HG03095 (cell line): ENCODE data around the gene ARHGEF11.

ENCODE experiments used
- ATAC-seq: cut with Tn5 transposase; IDR thresholded peaks from one replicate; pipeline ENCODE4 v1.9.1; 2021; ENCODE audit warnings: moderate library complexity; ENCODE audit not compliant: unreplicated experiment

Gene ARHGEF11

DNA sequence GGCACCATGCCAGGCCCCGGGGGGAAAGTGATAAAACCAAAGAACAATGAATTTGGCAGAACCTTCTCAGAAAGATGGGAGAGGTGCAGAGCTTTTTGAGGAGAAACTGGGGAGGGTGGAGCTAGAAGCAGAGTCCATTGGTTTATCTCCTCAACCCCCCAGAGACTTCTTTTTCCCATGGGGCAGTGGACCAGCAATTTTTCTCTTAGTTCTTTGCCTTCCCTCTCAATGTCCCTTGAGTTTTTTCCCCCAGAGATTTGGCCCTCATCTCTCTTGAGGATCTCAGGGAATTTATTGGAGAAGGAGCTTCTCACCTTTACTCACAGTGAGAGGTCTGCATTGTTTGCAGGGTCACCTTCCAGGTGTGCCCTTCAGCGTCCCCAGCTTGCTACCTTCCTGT lies 5.3 kb upstream of the ARHGEF11 start:
- no peak for ATAC-seq

DNA sequence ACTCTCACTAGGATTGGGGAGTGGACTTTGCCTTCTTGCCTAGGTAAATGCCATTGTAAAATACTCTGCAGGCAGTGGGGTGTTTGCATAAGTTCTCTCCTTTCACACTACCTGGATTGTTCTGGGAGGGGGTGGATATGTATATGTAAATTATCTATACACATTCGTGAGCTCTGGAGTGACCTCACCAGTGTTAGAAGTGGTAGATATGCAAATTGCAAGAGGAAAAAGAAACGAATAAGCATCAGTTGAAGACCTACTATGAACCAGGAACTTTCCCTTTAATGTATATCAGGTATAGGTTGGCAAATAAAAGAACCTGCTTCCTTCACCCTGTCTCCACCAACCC lies 1.5 kb upstream of the ARHGEF11 start:
- ATAC-seq: no peak

DNA sequence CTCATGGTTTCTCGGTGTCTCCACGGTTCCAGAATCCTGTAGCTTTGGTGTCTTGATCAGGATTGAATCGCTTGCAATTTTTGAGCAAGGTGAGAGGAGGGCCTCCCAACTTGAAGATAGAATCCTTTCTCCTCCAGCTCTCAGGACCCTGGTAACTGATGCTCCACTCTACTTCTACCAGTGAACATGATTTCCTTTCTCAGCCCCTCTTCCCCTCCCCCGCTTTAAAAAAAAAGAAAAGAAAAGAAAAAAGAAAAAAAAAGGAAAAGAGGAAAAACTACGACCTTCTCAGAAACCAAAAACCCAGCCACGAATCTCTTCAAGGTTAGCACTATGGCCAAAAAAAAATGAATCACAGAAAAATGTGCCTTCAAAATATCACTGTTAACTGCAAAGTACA lies 1.2 kb downstream of the ARHGEF11 start:
- ATAC-seq: no peak

DNA sequence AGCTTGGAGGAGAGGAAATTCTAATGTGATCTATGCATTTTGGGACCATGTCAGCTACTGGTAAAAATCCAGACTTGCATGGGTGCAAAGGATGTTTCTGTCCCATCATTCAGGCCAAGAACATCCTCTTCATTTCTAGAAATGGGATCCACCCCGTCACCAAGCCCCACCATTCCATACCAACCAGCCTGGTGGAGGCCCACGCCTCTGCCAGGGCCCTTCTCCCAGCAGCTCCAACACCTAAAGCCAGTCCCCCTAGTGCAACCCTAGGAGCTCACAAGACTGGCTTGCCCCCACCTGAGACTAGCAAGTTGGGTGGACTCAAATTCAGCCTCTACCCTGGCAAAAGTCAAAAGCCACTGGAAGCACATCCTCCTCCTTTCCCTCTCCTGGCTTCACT lies 1.9 kb downstream of the ARHGEF11 start:
- no peak for ATAC-seq

DNA sequence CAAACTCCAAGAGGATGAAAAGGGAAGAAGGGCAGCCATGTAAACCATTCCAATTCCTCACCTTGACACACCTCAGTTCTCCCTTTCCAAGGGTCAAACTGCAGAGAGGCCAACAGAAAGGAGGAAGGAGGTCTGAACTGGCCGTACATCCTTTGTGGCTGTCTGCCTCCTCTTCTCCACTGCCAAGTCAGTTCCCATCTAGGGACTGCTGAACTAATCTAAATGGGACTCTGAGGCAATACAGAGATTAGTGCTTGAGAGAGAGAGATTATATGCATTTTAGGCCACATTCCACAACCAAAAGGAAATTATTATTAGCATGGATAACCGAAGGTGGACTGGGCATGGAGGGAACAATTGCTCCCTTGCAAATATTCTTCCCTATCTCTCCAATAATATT lies 2.7 kb downstream of the ARHGEF11 start:
- ATAC-seq: no peak

DNA sequence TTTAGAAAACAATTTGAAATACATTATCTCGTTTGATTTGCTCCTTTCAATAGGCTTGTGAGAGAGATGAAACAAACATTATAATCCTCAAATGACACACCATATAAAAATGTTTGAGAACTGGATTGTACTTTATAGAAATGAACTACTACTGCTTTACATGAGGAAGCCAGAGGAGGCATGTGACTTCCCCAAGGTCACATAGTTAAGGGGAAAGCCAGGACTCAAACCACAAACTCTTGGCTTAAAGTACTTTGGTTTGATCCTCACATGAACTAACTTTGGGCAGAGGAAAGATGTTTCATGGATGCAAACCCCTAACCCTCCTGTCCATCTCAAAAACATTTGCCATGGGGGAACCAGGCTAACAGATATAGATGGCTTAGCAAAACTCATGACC lies 4.7 kb downstream of the ARHGEF11 start:
- no peak for ATAC-seq

DNA sequence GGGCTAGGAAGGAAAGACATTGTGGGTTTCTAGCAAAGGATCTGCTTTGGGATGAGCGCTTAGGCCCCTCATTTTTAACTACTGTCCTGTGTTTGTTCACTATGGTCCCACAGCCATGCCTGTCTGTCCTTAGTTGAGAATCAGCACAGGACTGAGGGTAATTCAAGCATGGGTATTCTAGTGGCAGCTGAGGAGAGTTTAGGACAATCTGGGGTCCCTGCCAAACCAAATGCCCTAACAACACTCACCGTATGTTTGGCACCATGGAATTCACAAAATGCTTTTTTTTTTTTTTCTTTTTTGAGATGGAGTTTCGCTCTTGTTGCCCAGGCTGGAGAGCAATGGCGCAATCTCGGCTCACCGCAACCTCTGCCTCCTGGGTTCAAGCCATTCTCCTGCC lies 10.4 kb downstream of the ARHGEF11 start:
- ATAC-seq: no peak

DNA sequence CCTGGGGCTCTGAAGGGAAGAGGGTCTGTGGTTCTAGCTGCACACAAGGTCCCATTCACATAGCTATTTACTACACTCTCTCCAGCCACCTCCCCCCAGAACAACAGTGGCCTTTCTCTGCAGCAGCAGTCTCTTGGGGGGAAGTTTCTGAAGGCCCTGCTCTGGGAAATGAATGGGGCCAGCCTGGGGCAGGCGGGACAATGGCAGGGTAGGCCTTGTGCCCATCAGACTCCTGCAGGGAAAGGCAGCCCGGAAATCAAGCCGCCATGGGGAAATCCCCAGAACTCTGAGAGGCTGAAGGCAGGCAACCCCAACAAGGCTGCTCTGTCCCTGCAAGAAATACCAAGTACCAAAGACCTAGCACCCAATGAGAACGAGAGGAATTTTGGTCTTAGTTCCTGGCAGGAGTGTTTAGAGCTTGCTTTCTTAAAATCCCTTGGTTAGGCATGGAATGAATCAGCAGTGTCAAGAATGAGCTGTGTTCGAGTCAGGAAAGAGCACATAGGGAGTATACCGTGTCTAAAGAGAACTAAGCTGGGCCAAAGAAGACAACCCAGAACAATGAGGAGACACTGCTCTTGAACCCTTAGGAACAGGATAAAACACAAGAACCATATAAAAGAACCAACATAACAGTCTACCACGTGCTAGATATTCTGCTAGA lies 11.3 kb downstream of the ARHGEF11 start:
- no peak for ATAC-seq

DNA sequence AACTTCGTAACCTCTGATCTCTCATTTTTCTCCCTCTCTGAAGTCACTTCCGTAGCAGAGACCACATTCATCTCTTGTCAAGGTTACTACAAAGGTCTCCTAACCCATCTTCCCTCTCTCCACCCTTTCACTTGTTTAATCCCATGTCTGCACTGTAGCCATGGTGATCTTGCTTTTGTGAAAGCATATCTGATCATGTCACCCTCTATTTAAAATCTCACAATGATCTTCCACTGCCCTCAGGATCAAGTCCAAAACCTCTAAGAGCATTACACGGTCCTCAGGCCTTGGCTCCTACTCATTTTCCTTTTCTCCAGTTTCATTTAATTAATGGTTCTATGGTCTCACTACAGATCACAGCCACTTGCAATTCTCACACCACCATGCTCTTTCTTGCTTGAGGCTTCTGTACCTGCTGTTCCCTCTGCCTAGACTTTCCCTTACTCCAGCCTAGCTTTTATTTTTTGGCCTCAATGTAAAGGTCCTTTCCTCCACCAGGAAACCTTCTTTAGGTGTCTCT lies 12.1 kb downstream of the ARHGEF11 start:
- ATAC-seq: no peak

DNA sequence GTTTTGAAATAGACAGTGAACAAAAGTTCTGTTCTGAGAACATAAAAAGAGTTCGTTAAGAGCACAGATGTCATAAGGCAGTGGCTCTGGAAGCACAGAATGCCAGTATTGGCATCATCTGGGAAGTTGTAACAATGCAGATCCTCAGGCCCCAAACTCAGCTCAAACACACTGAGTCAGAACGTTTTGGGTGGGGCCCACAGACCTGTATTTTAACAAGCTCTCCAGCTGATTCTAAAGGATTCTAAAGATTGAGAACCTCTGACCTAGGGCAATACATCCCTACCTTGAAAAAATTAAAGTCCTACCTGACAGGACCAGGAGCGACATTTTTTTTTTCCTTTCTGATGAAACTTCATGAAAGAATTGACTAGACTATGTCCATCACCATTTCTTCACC lies 13.2 kb downstream of the ARHGEF11 start:
- no peak for ATAC-seq

DNA sequence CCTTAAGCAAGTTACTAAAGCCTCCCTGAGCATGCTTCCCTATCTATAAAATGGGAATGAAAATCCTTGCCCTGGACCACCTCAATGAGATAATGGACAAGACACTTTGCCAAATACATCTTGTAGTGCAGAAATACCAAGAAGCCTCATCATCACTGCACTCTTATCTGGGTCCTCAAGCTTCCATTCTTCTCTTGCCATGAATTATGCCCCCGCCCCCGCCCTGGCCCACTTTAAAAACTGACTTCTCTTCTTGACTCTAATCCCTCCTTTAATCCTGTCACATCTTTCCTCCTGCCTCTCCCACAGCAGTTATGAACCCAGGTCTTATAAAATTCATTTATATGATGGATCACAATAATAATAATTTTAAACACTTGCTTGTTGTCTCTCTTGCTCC lies 14.8 kb downstream of the ARHGEF11 start:
- ATAC-seq: no peak

DNA sequence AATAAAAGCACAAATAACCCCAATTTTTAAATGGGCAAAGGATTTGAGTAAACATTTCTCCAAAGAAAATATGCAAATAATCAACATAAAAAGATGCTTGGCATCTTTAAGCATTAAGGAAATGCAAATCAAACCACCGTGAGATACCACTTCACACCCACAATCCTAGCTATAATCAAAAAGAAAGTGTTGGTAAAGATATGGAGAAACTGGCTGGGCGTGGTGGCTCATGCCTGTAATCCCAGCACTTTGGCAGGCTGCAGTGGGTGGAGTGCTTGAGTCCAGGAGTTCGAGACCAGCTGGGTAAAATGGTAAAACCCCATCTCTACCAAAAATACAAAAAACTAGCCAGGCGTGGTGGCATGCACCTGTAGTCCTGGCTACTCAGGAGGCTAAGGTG lies 16.9 kb downstream of the ARHGEF11 start:
- no peak for ATAC-seq

DNA sequence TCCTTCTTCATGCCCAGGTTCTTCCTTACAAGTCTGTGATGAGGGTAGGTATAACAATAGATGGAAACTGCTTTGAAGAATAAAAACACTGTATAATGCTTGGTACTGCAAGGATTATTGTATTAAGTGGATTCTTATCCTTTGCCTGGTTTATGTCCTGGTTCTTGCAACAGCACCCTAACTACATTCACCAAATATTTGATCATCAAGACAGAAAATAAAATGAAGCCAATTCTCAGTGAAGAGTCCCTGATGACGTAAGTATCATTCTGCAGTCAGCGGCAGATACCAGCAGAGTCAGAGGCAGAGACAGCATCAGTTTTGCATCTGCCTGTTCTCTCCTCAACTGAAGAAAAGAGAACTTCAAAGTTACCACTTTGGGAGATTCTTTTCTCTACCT lies 19.7 kb downstream of the ARHGEF11 start:
- no peak for ATAC-seq

DNA sequence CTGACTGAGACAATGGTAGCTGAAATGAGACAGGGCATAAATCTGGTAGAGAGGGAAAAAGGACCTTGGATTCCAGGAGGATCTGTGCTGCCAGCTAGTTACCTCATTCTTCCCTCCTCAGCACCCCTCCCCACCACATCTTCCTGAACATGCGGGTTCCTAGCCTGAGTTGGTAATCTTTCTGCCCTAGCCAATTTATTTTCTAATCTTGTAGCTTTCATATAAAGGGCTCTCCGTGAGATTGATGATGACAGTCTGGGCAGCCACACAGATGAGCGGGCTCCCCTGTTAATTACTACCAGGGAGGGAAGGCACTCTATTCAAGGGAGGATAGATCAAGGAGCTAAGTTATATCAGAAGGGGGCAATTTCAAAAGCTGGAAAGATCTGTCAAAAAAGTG lies 20.2 kb downstream of the ARHGEF11 start:
- no peak for ATAC-seq

DNA sequence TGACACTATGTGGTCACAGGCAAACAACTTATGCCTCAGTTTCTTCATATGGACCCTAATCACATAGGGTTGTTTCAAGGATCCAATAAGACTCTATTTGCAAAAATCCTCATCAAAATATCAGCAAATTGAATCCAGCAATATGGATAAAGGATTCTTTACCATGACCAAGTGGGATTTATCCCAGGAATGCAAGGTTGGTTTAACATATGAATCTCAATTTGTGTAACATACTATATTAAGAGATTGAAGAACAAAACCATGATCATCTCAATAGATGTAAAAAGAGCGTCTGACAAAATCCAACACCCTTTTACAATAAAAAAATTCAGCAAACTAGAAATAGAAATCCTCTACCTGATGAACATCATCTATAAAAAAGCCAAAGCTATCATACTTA lies 23.9 kb downstream of the ARHGEF11 start:
- no peak for ATAC-seq

DNA sequence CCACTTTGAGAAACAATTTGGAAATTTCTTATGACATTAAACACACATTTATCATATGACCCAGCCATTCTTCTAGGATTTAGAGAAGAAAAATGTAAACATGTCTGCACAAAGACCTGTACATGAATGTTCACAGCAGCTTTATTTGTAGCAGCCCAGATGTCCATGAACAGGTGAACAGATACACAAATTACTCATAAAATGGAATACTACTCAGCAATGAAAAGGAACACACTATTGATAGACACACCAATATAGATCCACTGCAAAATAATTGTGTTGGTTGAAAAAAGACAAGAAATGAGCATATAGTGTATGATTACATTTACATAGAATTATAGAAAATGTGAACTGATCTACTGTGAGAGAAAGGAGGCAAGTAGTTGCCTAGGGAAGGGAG lies 26.1 kb downstream of the ARHGEF11 start:
- no peak for ATAC-seq

DNA sequence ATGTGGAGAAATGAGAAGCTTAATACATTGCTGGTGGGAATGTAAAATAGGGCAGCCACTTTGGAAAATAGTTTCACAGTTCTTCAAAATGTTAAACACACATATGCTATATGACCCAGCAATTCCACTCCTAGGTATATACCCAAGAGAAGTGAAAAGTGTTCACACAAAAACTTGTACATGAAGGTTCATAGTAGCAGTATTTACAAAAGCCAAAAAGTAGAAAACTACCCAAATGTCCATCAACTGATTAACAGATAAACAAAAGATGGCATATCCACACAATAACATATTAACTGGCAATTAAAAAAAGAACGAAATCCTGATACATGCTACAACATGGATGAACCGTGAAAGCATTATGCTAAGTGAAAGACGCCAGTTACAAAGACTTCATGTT lies 33.7 kb downstream of the ARHGEF11 start:
- no peak for ATAC-seq

DNA sequence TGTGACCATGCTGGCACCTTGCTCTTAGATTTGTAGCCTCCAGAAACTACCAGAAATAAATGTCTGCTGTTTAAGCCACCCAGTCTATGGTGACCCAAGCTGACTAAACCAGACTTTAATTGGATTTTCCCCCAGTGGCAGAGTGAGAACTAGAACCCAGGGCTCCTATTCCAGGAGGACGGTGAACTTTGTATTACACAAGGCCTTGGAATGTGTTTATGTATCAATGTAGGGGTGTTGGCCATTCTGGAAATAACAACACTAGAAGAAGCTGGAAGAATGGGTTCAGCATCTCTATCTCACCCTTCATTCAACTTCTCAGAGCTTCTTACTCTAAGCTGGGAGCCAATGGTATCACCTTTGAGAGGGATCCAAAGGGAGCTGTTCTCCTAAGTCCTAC lies 37.0 kb downstream of the ARHGEF11 start:
- no peak for ATAC-seq

DNA sequence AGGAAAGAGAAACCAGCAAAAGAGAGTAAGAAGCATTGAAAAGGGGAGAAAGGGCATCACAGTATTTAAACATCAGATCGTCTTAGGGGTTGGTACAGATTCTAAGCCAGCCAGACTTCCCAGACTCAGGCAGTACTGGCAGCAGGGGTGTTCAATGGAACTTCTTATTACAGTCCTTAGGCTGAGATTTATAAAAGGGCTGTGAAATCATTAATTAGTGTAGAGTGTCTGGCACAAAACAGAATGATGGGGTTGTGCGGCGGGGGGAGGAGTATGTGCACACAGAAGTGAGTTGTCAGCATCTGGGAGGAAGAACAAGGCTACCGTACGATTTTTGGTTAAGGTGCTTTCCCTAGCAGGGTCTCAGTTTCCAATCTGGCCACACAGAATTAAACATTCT lies 38.2 kb downstream of the ARHGEF11 start:
- ATAC-seq: no peak

DNA sequence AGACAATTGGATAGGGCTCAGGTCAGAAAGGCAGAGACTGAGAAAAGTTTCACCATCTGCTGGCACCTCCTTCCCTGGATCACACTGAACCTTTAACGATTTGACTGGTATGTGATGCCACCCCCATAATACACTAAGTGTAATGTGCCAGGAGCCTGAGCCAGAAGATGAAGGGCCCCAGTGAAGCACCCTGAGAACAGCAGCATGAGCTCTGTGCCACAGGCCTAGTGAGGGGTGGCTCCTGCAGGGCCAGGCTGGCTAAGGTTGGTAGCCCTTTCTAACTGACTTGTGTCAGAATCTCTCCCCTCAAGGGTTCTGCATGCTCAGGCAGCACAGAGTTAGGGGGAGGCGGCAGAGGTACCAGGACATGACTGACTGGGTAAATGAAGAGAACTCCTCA lies 38.9 kb downstream of the ARHGEF11 start:
- no peak for ATAC-seq

DNA sequence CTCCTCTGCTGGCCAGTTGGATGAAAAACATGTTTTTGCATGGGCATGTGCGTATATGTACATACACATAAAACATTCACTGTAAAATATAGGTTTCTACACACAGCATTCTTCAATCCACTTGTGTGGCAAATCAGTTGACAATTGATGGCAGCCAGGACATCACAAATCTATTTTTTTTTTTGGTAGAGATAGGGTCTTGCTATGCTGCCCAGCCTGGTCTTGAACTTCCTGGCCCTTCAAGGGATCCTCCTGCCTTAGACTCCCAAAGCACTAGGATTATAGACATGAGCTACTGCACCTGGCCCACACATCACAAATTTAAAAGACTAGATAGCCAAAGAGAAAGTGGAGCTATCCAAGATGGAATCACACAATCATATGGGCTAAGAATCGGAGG lies 39.6 kb downstream of the ARHGEF11 start:
- ATAC-seq: no peak

DNA sequence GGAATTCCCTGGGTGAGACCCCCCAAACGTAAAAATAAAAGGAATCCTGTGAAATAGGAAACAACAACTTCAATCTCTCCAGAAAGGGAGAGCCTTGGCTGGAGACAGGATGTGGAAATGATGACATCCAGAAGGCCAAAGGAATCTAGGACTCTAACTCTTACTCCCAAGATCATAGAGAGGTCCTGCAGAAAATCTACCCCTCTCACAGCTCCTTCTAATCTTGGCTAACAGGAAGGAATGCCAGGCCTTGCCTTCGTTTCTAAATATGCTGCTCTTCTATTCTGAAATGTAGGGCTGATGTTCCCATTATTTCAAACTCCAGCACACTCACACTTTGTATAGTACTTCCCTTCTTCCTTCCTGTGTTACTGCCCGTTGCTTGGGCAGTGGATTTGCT lies 40.7 kb downstream of the ARHGEF11 start:
- no peak for ATAC-seq

DNA sequence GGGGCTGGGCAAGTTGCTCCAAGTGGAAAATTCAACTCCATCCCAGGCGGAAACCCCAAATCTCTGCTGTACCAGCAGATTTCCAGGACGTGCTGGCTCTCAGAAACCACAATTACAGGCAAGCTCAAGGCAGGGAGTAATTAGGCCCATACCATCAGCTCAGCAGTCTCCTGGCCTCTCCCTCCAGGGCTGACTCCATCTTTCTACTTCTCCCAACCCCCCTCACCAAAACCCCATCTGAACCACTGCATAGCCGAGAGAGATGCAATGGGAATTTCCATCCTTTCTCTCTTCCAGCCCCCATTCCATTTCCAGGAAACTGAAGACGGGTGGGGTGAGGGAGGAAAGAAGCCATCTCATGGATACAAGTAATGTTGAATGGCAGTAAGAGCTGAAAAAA lies 41.2 kb downstream of the ARHGEF11 start:
- ATAC-seq: no peak

DNA sequence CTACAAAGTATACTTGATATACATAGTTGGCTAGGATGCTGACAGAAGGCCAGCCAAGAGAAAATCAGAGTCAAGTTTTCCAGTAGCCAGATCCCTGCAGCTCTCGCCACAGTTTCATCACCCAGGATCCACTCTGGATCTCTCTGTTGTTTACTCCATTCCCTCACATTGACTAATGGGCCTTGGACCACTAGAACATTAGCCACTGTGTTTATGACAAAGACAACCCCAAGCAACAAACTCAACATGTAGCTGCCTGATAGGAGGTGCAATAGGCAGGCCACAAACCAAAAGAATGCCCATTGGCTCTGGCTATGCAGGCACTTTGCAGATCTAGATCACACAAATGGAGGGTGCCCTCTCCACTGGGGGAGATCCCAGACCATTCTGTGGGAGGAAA lies 44.2 kb downstream of the ARHGEF11 start:
- no peak for ATAC-seq
